SH-SY5Y (cell line): ENCODE data around the gene KRT32.

ENCODE experiments used
- GATA2 ChIP-seq: IDR thresholded peaks from 2 replicates; pipeline ENCODE4 v1.6.1; 2011; ENCODE audit warnings: mild to moderate bottlenecking, low read depth, low read length
- GATA3 ChIP-seq: IDR thresholded peaks from 2 replicates; pipeline ENCODE4 v1.6.1; 2011; ENCODE audit warnings: low read depth, mild to moderate bottlenecking, low read length, moderate library complexity

GRCh38 chr17:41413982-41414381, 53.2 kb downstream of the KRT32 start:
- TF ChIP-seq GATA2: no peak
- no peak for TF ChIP-seq GATA3
